K562 (cell line): ENCODE results near the gene THSD8. TPM values are rescaled to one million over a fixed set of nuclear protein-coding genes. Genes with fewer than 3 reads are reported as not detected.

Experiments used
- ATF3 ChIP-seq, 2 experiments: fragments of 450-650 bp in 1 of 2; sonication (generic) in 1 of 2; formaldehyde crosslinking in 1 of 2; IDR thresholded peaks in 1 of 2; conservative IDR thresholded peaks in 1 of 2; 2 replicates each; pipeline versions ENCODE4 v1.6.1 to v1.8.1; 2016 to 2023; ENCODE audit warnings: mild to moderate bottlenecking in 2 of 2, moderate library complexity in 2 of 2, inconsistent platforms in 1 of 2, missing genetic modification reagents in 1 of 2
- ELF2 ChIP-seq: fragments of 250-450 bp; sonication (Bioruptor Pico); IDR thresholded peaks from 2 replicates; pipeline ENCODE4 v1.5.0; 2021; ENCODE audit warnings: mild to moderate bottlenecking
- FOXK1 ChIP-seq: sonication (generic); formaldehyde crosslinking; IDR thresholded peaks from 2 replicates; pipeline ENCODE4 v1.8.0; 2022; ENCODE audit warnings: missing genetic modification reagents, mild to moderate bottlenecking, borderline replicate concordance
- FUS ChIP-seq: fragments of 200-400 bp; formaldehyde crosslinking; optimal IDR thresholded peaks from 2 replicates; pipeline ENCODE3; 2017; ENCODE audit warnings: low read depth, low read length
- HLTF ChIP-seq: fragments of 450-650 bp; IDR thresholded peaks from 2 replicates; pipeline ENCODE4 v1.6.1; 2016
- KDM1A ChIP-seq, 2 experiments: fragments of 450-650 bp; IDR thresholded peaks; 2 replicates each; pipeline ENCODE4 v1.6.1; 2016; ENCODE audit warnings: mild to moderate bottlenecking in 2 of 2
- L3MBTL2 ChIP-seq: fragments of 450-650 bp; IDR thresholded peaks from 2 replicates; pipeline ENCODE4 v1.6.1; 2016; ENCODE audit warnings: mild to moderate bottlenecking, moderate library complexity
- MNT ChIP-seq, 2 experiments: fragments of 450-650 bp; conservative IDR thresholded peaks; 2 replicates each; pipeline ENCODE4 v1.6.1; 2017; ENCODE audit warnings: mild to moderate bottlenecking in 2 of 2, moderate library complexity in 2 of 2
- MTF1 ChIP-seq: fragments of 250-450 bp; sonication (Bioruptor Pico); IDR thresholded peaks from 2 replicates; pipeline ENCODE4 v1.9.0; 2021; ENCODE audit warnings: moderate library complexity, mild to moderate bottlenecking, inconsistent platforms, borderline replicate concordance
- NR2F6 ChIP-seq: fragments of 450-650 bp; formaldehyde crosslinking; IDR thresholded peaks from 2 replicates; pipeline ENCODE4 v1.4.0; 2020; ENCODE audit warnings: mild to moderate bottlenecking
- RNF219 ChIP-seq: fragments of 250-450 bp; sonication (Bioruptor Pico); IDR thresholded peaks from 2 replicates; pipeline ENCODE4 v1.5.0; 2022; ENCODE audit warnings: mild to moderate bottlenecking
- SFPQ ChIP-seq: fragments of 200-400 bp; formaldehyde crosslinking; IDR thresholded peaks from 2 replicates; pipeline ENCODE4 v1.6.1; 2017; ENCODE audit warnings: mild to moderate bottlenecking, low read depth, low read length, moderate library complexity
- TARDBP ChIP-seq: fragments of 450-650 bp; IDR thresholded peaks from 2 replicates; pipeline ENCODE4 v1.6.1; 2016
- ZBTB9 ChIP-seq: fragments of 450-650 bp; formaldehyde crosslinking; IDR thresholded peaks from 2 replicates; pipeline ENCODE4 v1.4.0; 2020; ENCODE audit warnings: mild to moderate bottlenecking, moderate library complexity
- ZNF511 ChIP-seq: sonication (generic); formaldehyde crosslinking; IDR thresholded peaks from 2 replicates; pipeline ENCODE4 v1.8.0; 2022; ENCODE audit warnings: mild to moderate bottlenecking, missing genetic modification reagents
- ZNF76 ChIP-seq: fragments of 250-450 bp; sonication (Bioruptor Pico); IDR thresholded peaks from 2 replicates; pipeline ENCODE4 v1.4.0; 2020; ENCODE audit warnings: mild to moderate bottlenecking, moderate library complexity, borderline replicate concordance
- ZNF830 ChIP-seq: fragments of 250-450 bp; sonication (Bioruptor Pico); IDR thresholded peaks from 2 replicates; pipeline ENCODE4 v1.5.0; 2021; ENCODE audit warnings: mild to moderate bottlenecking
- ZZZ3 ChIP-seq: fragments of 450-650 bp; IDR thresholded peaks from 2 replicates; pipeline ENCODE4 v1.6.1; 2016; ENCODE audit warnings: antibody characterized with exemption, mild to moderate bottlenecking, moderate library complexity
- polyA plus RNA-seq, 8 experiments: library from polyadenylated mRNA; depleted of rRNA in 4 of 8; stranded (reverse) in 5 of 8; unstranded in 3 of 8; fragments of >200 nt; fragmentation: Nextera tagmentation in 2 of 8; fragmentation: Illumina TruSeq in 1 of 8; extraction: Ambion mirVana in 2 of 8; extraction: Trizol in 1 of 8; gene quantifications; 2 replicates each; pipeline versions ENCODE4 v1.2.1 to v1.2.3, GENCODE V29; 2011 to 2014; ENCODE audit warnings: inconsistent platforms in 1 of 8, missing spikeins in 1 of 8
- total RNA-seq, 7 experiments: library from RNA; depleted of rRNA in 6 of 7; stranded (reverse); fragments of >200 nt in 6 of 7; fragmentation: Illumina TruSeq in 2 of 7; extraction: Trizol in 2 of 7; gene quantifications; 2 replicates each; pipeline versions ENCODE4 v1.2.1 to v1.2.3, GENCODE V29; 2011 to 2021; ENCODE audit warnings: low replicate concordance in 1 of 7

Gene THSD8
- total and polyA plus RNA-seq, 9 of the 15 experiments (the other 6 are each of a cell fraction or from before 2014, with no cell fraction given), result 8.4 to 42.4 (median 19.9) TPM; not detected in 2

- peak; percentile 85 to 90 for TF ChIP-seq MNT (conservative IDR thresholded peaks at IDR 0.05)
- TF ChIP-seq MTF1 (CRISPR knock-in tag), result no peak
- TF ChIP-seq HLTF, result no peak
- no peak for TF ChIP-seq TARDBP
- TF ChIP-seq L3MBTL2, result peak; percentile 87
- no peak for TF ChIP-seq ZNF830 (CRISPR knock-in tag)
- no peak for TF ChIP-seq FUS
- no peak for TF ChIP-seq RNF219 (CRISPR knock-in tag)
- no peak for TF ChIP-seq SFPQ
- TF ChIP-seq ZBTB9 (CRISPR knock-in tag), result no peak
- no peak for TF ChIP-seq NR2F6
- TF ChIP-seq FOXK1 (CRISPR knock-in tag), result no peak
- TF ChIP-seq ZNF511 (CRISPR knock-in tag), result 0 out of 2 replicates have a peak, but pooled peaks have one; percentile 29
- no peak for TF ChIP-seq ATF3 (IDR thresholded peaks at IDR 0.05)
- TF ChIP-seq ATF3 (CRISPR knock-in tag; conservative IDR thresholded peaks at IDR 0.05), result no peak
- 0 out of 2 replicates have a peak, but pooled peaks have one; percentile 36 for TF ChIP-seq ELF2 (CRISPR knock-in tag)
- TF ChIP-seq KDM1A (IDR thresholded peaks at IDR 0.05), result peak in 1 of 2 experiments; percentile 41; a peak in 1 of 4 replicates
- TF ChIP-seq ZNF76 (CRISPR knock-in tag), result no peak
- TF ChIP-seq ZZZ3, result no peak
Observed at GRCh38 chr19:12796146-12797071, 5.5 kb upstream of the THSD8 start (continued).
